Measurements from ENCODE around the gene WDR89.

The WDR89 gene, protein sequence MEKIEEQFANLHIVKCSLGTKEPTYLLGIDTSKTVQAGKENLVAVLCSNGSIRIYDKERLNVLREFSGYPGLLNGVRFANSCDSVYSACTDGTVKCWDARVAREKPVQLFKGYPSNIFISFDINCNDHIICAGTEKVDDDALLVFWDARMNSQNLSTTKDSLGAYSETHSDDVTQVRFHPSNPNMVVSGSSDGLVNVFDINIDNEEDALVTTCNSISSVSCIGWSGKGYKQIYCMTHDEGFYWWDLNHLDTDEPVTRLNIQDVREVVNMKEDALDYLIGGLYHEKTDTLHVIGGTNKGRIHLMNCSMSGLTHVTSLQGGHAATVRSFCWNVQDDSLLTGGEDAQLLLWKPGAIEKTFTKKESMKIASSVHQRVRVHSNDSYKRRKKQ
- 20.8 to 63.3 (median 44.6) reads per million in 9 experiments for total RNA-seq

- peak within 1 kb of the TSS; percentile 83 to 86 for H3K4me3 Mint-ChIP-seq
- peak; percentile 80 for ATAC-seq (replicated peaks)
Observed at GRCh38 chr14:63641473-63642228, at the start of gene WDR89. Gene WDR89 (minus strand): TSS chr14:63641871. CDS start chr14:63599942, 41,929 bp downstream.

GRCh38 chr14:63689132-63689531 lies 47.5 kb upstream of the WDR89 start:
- no peaks in the 10 kb centered on the region for H3K4me1 Mint-ChIP-seq (ENCODE audit: low read depth in 2 of 2)
- no peak overlapping the region for H3K27ac Mint-ChIP-seq
- no peak overlapping the region for H3K4me3 Mint-ChIP-seq
- ATAC-seq (replicated peaks): no peak
- no peaks in the 10 kb centered on the region for H3K27me3 Mint-ChIP-seq
- no peaks in the 10 kb centered on the region for H3K9me3 Mint-ChIP-seq
- no peaks in the 10 kb centered on the region for H3K36me3 Mint-ChIP-seq (ENCODE audit: insufficient read depth)
- no peak for DNase-seq

More at GRCh38 chr14:63641473-63642228, at the start of gene WDR89:
- Mint-ChIP-seq H3K36me3 (ENCODE audit: insufficient read depth) (peaks cover 21% of the 10 kb centered on the region), H3K27ac (peak within 1 kb of the TSS; percentile 96 to 97), H3K9me3 (no peaks in the 10 kb centered on the region), H3K4me1 (ENCODE audit: low read depth in 2 of 2) (peaks cover 15 to 19% of the 10 kb centered on the region in 2 donors), H3K27me3 (no peaks in the 10 kb centered on the region)
- peak; percentile 92 to 94 (median 93) for DNase-seq

GRCh38 chr14:63686926-63687325 lies 45.3 kb upstream of the WDR89 start:
- Mint-ChIP-seq H3K4me1 (ENCODE audit: low read depth in 2 of 2) (peaks cover 0 to under 1% of the 10 kb centered on the region in 2 donors), H3K36me3 (ENCODE audit: insufficient read depth) (no peaks in the 10 kb centered on the region), H3K4me3 (no peak overlapping the region), H3K9me3 (no peaks in the 10 kb centered on the region), H3K27me3 (no peaks in the 10 kb centered on the region), H3K27ac (no peak overlapping the region)
- ATAC-seq (replicated peaks) (no peak), DNase-seq (no peak)

GRCh38 chr14:63685401-63685800 lies 43.7 kb upstream of the WDR89 start:
- Mint-ChIP-seq H3K36me3 (ENCODE audit: insufficient read depth) (no peaks in the 10 kb centered on the region), H3K4me3 (no peak overlapping the region), H3K27ac (no peak overlapping the region), H3K4me1 (ENCODE audit: low read depth in 2 of 2) (peaks cover 0 to 2% of the 10 kb centered on the region in 2 donors), H3K9me3 (no peaks in the 10 kb centered on the region), H3K27me3 (no peaks in the 10 kb centered on the region)
- ATAC-seq (replicated peaks) (no peak), DNase-seq (no peak)

- no peak overlapping the region for H3K27ac Mint-ChIP-seq
- peaks cover 0 to 2% of the 10 kb centered on the region in 2 donors for H3K4me1 Mint-ChIP-seq (ENCODE audit: low read depth in 2 of 2)
- no peaks in the 10 kb centered on the region for H3K36me3 Mint-ChIP-seq (ENCODE audit: insufficient read depth)
- H3K9me3 Mint-ChIP-seq: no peaks in the 10 kb centered on the region
- ATAC-seq (replicated peaks) (no peak), DNase-seq (no peak)
- H3K4me3 Mint-ChIP-seq: no peak overlapping the region
- H3K27me3 Mint-ChIP-seq: no peaks in the 10 kb centered on the region
Observed at GRCh38 chr14:63682727-63683593, 41.3 kb upstream of the WDR89 start.

- Mint-ChIP-seq H3K27me3 (no peaks in the 10 kb centered on the region), H3K4me1 (ENCODE audit: low read depth in 2 of 2) (peaks cover 0 to 2% of the 10 kb centered on the region in 2 donors), H3K4me3 (no peak overlapping the region), H3K27ac (no peak overlapping the region), H3K9me3 (no peaks in the 10 kb centered on the region), H3K36me3 (ENCODE audit: insufficient read depth) (peaks cover 5% of the 10 kb centered on the region)
- ATAC-seq (replicated peaks): no peak
- DNase-seq: no peak
Observed at GRCh38 chr14:63678536-63678935, 36.9 kb upstream of the WDR89 start.

- Mint-ChIP-seq H3K27ac (no peak overlapping the region), H3K4me3 (no peak overlapping the region), H3K27me3 (no peaks in the 10 kb centered on the region), H3K36me3 (ENCODE audit: insufficient read depth) (peaks cover 5% of the 10 kb centered on the region), H3K9me3 (no peaks in the 10 kb centered on the region), H3K4me1 (ENCODE audit: low read depth in 2 of 2) (peaks cover 0 to 2% of the 10 kb centered on the region in 2 donors)
- ATAC-seq (replicated peaks) (no peak), DNase-seq (no peak)
Observed at GRCh38 chr14:63677891-63678379, 36.3 kb upstream of the WDR89 start.

DNA sequence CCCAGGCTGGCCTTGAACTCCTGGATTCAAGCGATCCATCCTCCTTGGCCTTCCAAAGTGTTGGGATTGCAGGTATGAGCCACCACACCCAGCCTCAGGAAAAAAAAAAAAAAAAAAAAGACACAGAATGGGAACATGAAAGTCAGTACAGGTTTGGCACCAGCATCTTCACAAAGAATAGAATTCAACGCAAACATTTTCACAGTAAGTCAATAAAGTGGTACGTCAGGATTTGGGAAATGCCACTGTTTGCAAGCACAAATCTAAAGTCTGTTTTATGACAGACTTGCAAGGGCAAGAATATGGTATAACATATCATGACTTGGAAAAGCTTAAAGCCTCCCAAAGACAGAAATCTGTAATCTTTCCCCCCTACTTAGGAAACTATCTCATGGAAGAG lies 34.9 kb upstream of the WDR89 start:
- no peak overlapping the region for H3K4me3 Mint-ChIP-seq
- no peaks in the 10 kb centered on the region for H3K4me1 Mint-ChIP-seq (ENCODE audit: low read depth in 2 of 2)
- H3K27me3 Mint-ChIP-seq: no peaks in the 10 kb centered on the region
- no peak overlapping the region for H3K27ac Mint-ChIP-seq
- H3K9me3 Mint-ChIP-seq: no peaks in the 10 kb centered on the region
- ATAC-seq (replicated peaks): no peak
- no peak for DNase-seq
- H3K36me3 Mint-ChIP-seq (ENCODE audit: insufficient read depth): peaks cover 5% of the 10 kb centered on the region

GRCh38 chr14:63673886-63674497 lies 32.3 kb upstream of the WDR89 start:
- no peak for ATAC-seq (replicated peaks)
- H3K4me1 Mint-ChIP-seq (ENCODE audit: low read depth in 2 of 2): no peaks in the 10 kb centered on the region
- H3K4me3 Mint-ChIP-seq: no peak overlapping the region
- no peaks in the 10 kb centered on the region for H3K9me3 Mint-ChIP-seq
- peaks cover 5% of the 10 kb centered on the region for H3K36me3 Mint-ChIP-seq (ENCODE audit: insufficient read depth)
- H3K27ac Mint-ChIP-seq: peak overlapping the region in 1 of 2 donors; percentile 73
- DNase-seq: no peak
- no peaks in the 10 kb centered on the region for H3K27me3 Mint-ChIP-seq

DNA sequence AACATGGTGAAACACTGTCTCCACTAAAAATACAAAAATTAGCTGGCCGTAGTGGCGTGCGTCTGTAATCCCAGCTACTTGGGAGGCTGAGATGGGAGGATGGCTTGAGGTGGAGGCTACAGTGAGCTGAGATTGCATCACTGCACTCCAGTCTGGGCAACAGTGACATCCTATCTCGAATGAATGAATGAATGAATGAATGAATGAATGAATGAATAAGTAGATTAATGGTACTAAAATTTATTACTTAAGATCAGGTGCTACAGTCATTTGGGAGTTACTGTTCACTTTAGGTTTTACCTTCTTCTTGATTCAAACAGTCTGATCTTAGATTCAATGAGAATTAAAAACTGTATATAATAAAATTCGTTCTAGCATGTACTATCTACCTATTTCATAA lies 31.6 kb upstream of the WDR89 start:
- ATAC-seq (replicated peaks): no peak
- Mint-ChIP-seq H3K4me3 (no peak overlapping the region), H3K27me3 (no peaks in the 10 kb centered on the region), H3K27ac (no peak overlapping the region), H3K36me3 (ENCODE audit: insufficient read depth) (peaks cover 5% of the 10 kb centered on the region), H3K4me1 (ENCODE audit: low read depth in 2 of 2) (no peaks in the 10 kb centered on the region), H3K9me3 (no peaks in the 10 kb centered on the region)
- no peak for DNase-seq

DNA sequence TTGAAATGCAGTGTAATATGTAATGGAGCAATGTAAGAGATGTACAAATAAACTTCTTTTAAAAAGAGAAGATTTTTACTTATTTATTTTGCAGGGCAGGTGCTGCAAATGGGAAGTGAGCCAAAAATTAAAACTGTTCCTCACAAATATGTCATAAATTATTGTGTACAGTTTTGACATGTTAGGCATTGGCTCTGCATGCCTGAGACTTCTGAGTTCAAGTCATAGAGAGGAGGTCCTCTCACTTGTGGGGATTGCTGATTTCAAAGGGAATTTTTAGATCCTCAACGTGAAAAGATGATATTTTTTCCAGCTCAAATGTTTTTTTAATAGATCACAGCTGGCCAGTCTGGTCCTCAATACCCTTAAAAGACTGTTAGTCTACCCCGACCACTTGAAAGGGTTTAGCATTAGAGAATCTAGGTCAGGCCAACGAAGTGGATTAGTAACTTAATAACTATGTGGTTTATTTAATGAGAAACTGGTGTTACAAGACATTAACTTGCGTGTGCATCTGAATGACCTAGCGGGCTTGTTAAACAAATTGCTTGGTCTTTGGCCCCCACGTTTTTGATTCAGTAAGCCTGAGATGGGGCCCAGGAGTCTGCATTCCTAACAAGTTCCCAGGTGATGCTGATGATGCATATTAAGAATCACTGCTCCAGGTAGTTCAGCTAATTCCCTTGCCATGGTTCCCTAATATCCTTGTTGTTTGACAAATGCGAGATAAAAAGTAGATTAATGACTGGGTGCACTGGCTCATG lies 30.9 kb upstream of the WDR89 start:
- Mint-ChIP-seq H3K4me1 (ENCODE audit: low read depth in 2 of 2) (no peaks in the 10 kb centered on the region), H3K27me3 (no peaks in the 10 kb centered on the region), H3K36me3 (ENCODE audit: insufficient read depth) (peaks cover 5% of the 10 kb centered on the region), H3K9me3 (no peaks in the 10 kb centered on the region), H3K4me3 (no peak overlapping the region), H3K27ac (no peak overlapping the region)
- no peak for DNase-seq
- ATAC-seq (replicated peaks): no peak

DNA sequence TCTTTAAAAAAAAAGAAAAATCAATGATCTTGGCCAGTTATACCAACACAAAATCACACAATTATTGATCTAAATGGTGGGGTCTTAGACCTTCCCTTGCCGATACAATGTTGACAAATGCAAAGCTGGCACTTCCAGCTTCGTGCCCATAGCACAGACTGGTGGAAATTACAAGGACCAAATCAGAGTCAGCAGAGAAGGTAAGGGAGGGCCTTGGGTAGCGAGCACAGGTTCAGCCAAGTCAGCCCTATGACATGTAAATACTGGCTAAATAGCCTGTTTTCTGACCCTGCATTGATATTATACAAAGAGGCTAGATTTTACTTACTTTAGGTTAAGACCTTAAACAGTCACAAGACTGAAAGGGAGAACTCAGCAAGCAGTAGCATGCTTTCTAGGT lies 30.3 kb upstream of the WDR89 start:
- no peak for DNase-seq
- no peaks in the 10 kb centered on the region for H3K4me1 Mint-ChIP-seq (ENCODE audit: low read depth in 2 of 2)
- no peak overlapping the region for H3K4me3 Mint-ChIP-seq
- H3K27me3 Mint-ChIP-seq: no peaks in the 10 kb centered on the region
- peaks cover 5% of the 10 kb centered on the region for H3K36me3 Mint-ChIP-seq (ENCODE audit: insufficient read depth)
- H3K27ac Mint-ChIP-seq: no peak overlapping the region
- ATAC-seq (replicated peaks): no peak
- no peaks in the 10 kb centered on the region for H3K9me3 Mint-ChIP-seq
